ENCODE data around the gene LGALS7.

The LGALS7 gene

GRCh38 chr19:38725469-38726283 lies 47.6 kb downstream of the LGALS7 start:
- DNase-seq: no peak

DNA sequence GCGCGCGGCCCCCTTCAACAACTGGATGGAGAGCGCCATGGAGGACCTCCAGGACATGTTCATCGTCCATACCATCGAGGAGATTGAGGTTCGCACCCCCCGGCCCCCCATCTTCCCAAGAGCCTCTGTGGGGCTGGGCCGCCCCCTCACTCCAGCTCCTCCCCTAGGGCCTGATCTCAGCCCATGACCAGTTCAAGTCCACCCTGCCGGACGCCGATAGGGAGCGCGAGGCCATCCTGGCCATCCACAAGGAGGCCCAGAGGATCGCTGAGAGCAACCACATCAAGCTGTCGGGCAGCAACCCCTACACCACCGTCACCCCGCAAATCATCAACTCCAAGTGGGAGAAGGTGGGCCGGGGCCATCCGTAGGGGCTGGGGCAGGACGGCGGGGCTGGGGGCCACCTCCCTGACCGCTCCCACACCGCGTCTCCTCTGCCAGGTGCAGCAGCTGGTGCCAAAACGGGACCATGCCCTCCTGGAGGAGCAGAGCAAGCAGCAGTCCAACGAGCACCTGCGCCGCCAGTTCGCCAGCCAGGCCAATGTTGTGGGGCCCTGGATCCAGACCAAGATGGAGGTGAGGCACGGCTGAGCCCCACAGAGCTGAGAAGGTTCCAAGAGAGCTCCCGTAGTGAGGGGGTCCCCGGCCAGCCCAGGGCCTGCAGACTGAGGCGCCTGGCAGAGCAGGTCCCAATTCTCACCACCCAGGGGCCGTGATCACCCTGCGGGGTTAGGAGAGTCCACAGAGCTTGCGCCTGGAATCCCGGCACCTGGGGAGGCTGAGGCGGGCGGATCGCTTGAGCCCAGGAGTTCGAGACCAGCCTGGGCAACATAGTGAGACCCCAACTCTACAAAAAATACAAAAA lies 49.1 kb downstream of the LGALS7 start:
- DNase-seq: no peak

GRCh38 chr19:38723606-38723965 lies 49.7 kb downstream of the LGALS7 start:
- DNase-seq: no peak

DNA sequence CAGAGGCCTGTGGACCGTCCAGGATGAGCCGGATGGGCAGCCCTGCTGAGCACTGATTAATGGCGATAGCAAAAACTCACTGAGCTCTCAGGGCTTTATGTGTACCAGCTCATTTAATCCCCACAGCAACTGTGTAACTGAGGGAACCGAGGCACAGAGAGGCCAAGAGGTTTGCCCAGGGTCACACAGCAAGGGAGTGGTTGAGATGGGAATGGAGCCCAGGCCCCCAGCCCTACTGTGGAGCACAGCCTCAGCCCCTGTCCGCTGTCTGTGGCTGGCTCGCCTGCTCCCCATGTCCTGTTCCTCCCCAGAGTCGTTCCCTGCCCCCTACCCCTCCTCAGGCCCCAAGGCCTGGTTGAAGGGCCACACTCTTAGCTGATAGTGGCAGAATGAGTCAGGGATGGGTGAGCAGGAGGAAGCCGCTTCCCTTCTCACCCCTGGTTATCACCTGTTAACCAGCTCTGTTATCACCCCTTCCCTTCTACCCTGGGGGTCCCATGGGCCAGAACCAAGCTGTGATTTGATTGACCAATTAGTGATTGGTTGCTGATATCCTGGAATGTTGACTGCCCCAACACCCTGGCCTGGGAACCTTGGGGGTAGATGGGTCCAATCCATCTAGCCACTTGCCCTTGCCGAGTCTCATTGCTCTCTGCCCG lies 50.2 kb downstream of the LGALS7 start:
- no peak for DNase-seq

- no peak for DNase-seq
Observed at GRCh38 chr19:38721979-38722773, 51.1 kb downstream of the LGALS7 start.

DNA sequence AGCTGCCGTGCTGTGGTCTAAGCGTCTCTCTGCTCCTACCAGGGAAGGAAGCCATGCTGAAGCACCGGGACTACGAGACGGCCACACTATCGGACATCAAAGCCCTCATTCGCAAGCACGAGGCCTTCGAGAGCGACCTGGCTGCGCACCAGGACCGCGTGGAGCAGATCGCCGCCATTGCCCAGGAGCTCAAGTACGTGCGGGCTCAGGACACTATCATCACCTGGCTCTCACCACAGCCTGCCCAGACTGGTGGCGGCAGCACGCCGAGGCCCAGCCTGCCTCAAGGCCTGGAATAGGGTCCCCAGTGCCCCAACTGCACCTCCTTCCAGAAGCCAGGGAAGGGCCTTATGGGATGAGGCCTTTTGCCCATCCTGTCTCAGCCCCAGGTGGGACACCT lies 51.8 kb downstream of the LGALS7 start:
- DNase-seq: no peak

All from DMS53 (cell line).